Pancreas (tissue), 10 donors: Measurements from ENCODE around the gene MCF2L2. TPM values are rescaled to one million over a fixed set of nuclear protein-coding genes. Genes with fewer than 3 reads are reported as not detected.
A peak's percentile ranks its signal among the peaks of the same experiment; 100 is the strongest.

Source experiments
- ATAC-seq, 4 donors: fragments of 200-7000 bp; cut with Tn5 transposase; one replicate each; pipeline versions ENCODE4 v1.8.0 to v1.9.1; 2020; ENCODE audit warnings: mild to moderate bottlenecking in 4 of 4, moderate library complexity in 4 of 4
- DNase-seq, 6 donors: peaks; one replicate each; pipeline ENCODE4 v3.0.0-alpha.2; 2020
- FAIRE-seq: peaks from 2 replicates; lab custom pipeline; 2012; peaks lifted over from hg19 to GRCh38; lab: Jason Lieb, UNC
- H3K27ac ChIP-seq, 4 donors: fragments of 200-600 bp; sonication (generic); 1 replicate in 3 of 4; 2 replicates in 1 of 4; pipeline versions ENCODE4 v1.5.0 to v1.8.0; 2020
- H3K27me3 ChIP-seq, 4 donors: fragments of 200-600 bp; one replicate each; pipeline ENCODE4 v1.8.0; 2021
- H3K36me3 ChIP-seq, 3 donors: fragments of 200-600 bp; sonication (generic) in 1 of 3; one replicate each; pipeline versions ENCODE4 v1.5.0 to v1.8.0; 2020 to 2021
- H3K4me1 ChIP-seq, 3 donors: fragments of 200-600 bp; one replicate each; pipeline ENCODE4 v1.8.0; 2021
- H3K4me3 ChIP-seq, 4 donors: fragments of 200-600 bp; sonication (generic) in 2 of 4; one replicate each; pipeline versions ENCODE4 v1.5.0 to v1.8.0; 2020 to 2021
- H3K9me3 ChIP-seq, 4 donors: fragments of 200-600 bp; one replicate each; pipeline ENCODE4 v1.8.0; 2021
- WGBS, 2 donors: extraction: QIAGEN DNeasy Blood & Tissue Kit; methylation state at CpG; one replicate each; pipeline ENCODE4 v1.1.7; 2013; 5-methylcytosine and 5-hydroxymethylcytosine counted together
- intact Hi-C, 3 donors: fragments of 100-400 bp; cut with DNase I; formaldehyde crosslinking; loops; one replicate each; pipeline versions ENCODE4 v1.11.1 to v1.14.2; 2022
- polyA plus RNA-seq, 2 donors: library from polyadenylated mRNA; stranded (reverse); fragments of 200-250 nt; gene quantifications; one replicate each; pipeline ENCODE4 v1.2.3, GENCODE V29; 2013
- total RNA-seq, 6 donors: library from RNA; stranded (reverse); fragmentation: NEBNext Ultra II Directional in 4 of 6; extraction: Animal tissue kit (Norgen Biotek cat#: 25700) in 4 of 6; gene quantifications; one replicate each; pipeline versions ENCODE4 v1.2.1 to v1.2.4, GENCODE V29; 2021 to 2023
- TF ChIP-seq, protein P1 (sequence below), 4 donors: fragments of 200-600 bp; sonication (generic) in 3 of 4; IDR thresholded peaks; one replicate each; pipeline versions ENCODE4 v1.5.0 to v1.8.0; 2021; ENCODE audit warnings: antibody characterized with exemption in 4 of 4
- donor health status: healthy with polysubstance abuse.
- donor health status: DM: no; HTN: no; CAD: no; lungs with moderate emphysema.
- donor health status: DM: no; HTN: no; CAD: no.
- donor health status: control.
- donor health status: control.
- donor health status: Bipolar disorder and iron deficiency.
- donor health status: DM: yes; HTN: yes; CAD: no.
- donor health status: DM: no; HTN: no; CAD: no.
- donor health status: DM: no; HTN: no; CAD: no.
- donor health status: DM: yes; HTN: yes; CAD: no.

Gene MCF2L2
- total and polyA plus RNA-seq, 8 donors, result 0.54 to 2.0 (median 0.97) TPM

GRCh38 chr3:183213415-183214276 is 214.8 kb downstream of the MCF2L2 start:
- intact Hi-C loops, result no loop called here
- no peak overlapping the region for H3K27ac ChIP-seq
- 69 to 76% methylated on average over 3 of the region's 3 CpGs for whole genome bisulfite sequencing, 2 donors
- no peak overlapping the region for H3K4me3 ChIP-seq
- no peaks in the 10 kb centered on the region for H3K27me3 ChIP-seq
- TF ChIP-seq, protein P1, sequence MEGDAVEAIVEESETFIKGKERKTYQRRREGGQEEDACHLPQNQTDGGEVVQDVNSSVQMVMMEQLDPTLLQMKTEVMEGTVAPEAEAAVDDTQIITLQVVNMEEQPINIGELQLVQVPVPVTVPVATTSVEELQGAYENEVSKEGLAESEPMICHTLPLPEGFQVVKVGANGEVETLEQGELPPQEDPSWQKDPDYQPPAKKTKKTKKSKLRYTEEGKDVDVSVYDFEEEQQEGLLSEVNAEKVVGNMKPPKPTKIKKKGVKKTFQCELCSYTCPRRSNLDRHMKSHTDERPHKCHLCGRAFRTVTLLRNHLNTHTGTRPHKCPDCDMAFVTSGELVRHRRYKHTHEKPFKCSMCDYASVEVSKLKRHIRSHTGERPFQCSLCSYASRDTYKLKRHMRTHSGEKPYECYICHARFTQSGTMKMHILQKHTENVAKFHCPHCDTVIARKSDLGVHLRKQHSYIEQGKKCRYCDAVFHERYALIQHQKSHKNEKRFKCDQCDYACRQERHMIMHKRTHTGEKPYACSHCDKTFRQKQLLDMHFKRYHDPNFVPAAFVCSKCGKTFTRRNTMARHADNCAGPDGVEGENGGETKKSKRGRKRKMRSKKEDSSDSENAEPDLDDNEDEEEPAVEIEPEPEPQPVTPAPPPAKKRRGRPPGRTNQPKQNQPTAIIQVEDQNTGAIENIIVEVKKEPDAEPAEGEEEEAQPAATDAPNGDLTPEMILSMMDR (IDR thresholded peaks at IDR 0.05), result no peak
- no peak for ATAC-seq
- H3K36me3 ChIP-seq, result no peaks in the 10 kb centered on the region
- no peaks in the 10 kb centered on the region for H3K4me1 ChIP-seq
- DNase-seq, result no peak
- no peak for FAIRE-seq
- H3K9me3 ChIP-seq, result no peaks in the 10 kb centered on the region

DNA sequence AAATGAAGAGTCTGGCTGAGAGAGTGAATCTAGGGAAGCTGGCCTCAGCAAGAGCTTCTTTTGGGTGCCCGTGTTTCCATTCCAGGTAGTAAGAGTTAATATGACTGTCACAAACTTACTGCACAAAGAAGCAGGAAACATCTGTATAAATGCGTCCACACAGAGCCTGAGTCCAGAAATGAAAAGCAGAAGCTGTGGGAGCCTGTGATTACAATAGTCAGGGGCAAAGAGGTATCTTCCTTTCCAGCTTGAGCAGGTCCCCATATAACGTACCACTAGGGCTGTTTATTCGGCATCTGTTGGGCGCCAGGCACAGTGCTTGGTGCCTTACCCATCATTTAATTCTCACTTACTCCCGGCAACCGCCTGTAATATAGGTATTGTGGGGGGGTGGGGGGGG is 215.9 kb downstream of the MCF2L2 start:
- TF ChIP-seq, protein P1 (IDR thresholded peaks at IDR 0.05), result no peak
- H3K36me3 ChIP-seq, result no peaks in the 10 kb centered on the region
- 76 to 81% methylated on average over 7 of the region's 7 CpGs for WGBS, 2 donors
- H3K27ac ChIP-seq, result peak overlapping the region in 1 of 4 donors; percentile 70
- H3K9me3 ChIP-seq, result no peaks in the 10 kb centered on the region
- no peak for FAIRE-seq
- H3K27me3 ChIP-seq, result no peaks in the 10 kb centered on the region
- no peaks in the 10 kb centered on the region for H3K4me1 ChIP-seq
- intact Hi-C loops, result no loop called here
- peak in 1 of 6 donors; percentile 29 for DNase-seq
- ATAC-seq, result peak in 2 of 4 donors; percentile 48 to 56
- no peak overlapping the region for H3K4me3 ChIP-seq

DNA sequence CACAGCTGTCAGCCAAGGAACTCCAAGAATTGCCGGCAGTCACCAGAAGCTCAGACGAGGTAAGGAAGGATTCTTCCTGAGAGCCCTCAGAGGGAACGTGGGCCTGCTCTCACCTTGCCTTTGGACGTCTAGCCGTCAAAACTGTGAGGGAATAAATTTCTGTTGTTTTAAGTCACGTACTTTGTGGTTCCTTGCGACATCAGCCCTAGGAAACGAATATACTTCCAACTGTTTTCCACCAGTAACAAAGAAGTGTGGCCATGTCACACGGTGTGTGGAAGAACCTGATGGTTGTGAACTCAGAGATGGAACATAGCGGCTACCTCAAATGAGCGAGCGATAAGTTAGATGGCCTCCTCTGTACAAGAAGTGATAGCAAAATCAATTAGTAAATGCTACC is 216.3 kb downstream of the MCF2L2 start:
- DNase-seq (no peak), ATAC-seq (no peak), FAIRE-seq (no peak)
- TF ChIP-seq, protein P1 (IDR thresholded peaks at IDR 0.05), result no peak
- no peaks in the 10 kb centered on the region for H3K9me3 ChIP-seq
- WGBS, 2 donors, result 78 to 84% methylated on average over 12 of the region's 12 CpGs
- no peaks in the 10 kb centered on the region for H3K36me3 ChIP-seq
- H3K4me3 ChIP-seq, result no peak overlapping the region
- H3K4me1 ChIP-seq, result no peaks in the 10 kb centered on the region
- H3K27me3 ChIP-seq, result no peaks in the 10 kb centered on the region
- intact Hi-C loops, result no loop called here
- H3K27ac ChIP-seq, result peak overlapping the region in 1 of 4 donors; percentile 70

GRCh38 chr3:183211352-183211751 is 217.1 kb downstream of the MCF2L2 start:
- peak overlapping the region in 2 of 4 donors; percentile 41 to 70 for H3K27ac ChIP-seq
- no peaks in the 10 kb centered on the region for H3K27me3 ChIP-seq
- whole genome bisulfite sequencing, 2 donors, result 49 to 51% methylated on average over 13 of the region's 13 CpGs
- peak in 5 of 6 donors; percentile 17 to 44 (median 32) for DNase-seq
- intact Hi-C loops, result no loop called here
- no peaks in the 10 kb centered on the region for H3K4me1 ChIP-seq
- H3K4me3 ChIP-seq, result no peak overlapping the region
- H3K36me3 ChIP-seq, result no peaks in the 10 kb centered on the region
- peak in 3 of 4 donors; percentile 61 to 85 (median 82) for ATAC-seq
- no peaks in the 10 kb centered on the region for H3K9me3 ChIP-seq
- TF ChIP-seq, protein P1 (IDR thresholded peaks at IDR 0.05), result no peak
- FAIRE-seq, result no peak
